Measurements from ENCODE around the gene SNX19.

GRCh38 chr11:130894322-130895025, 21.8 kb downstream of the SNX19 start:
- peak; percentile 96 for TF ChIP-seq CTCF (IDR thresholded peaks at IDR 0.05)
- no peak for TF ChIP-seq EZH2phosphoT487 (IDR thresholded peaks at IDR 0.05)
- TF ChIP-seq EZH2 (IDR thresholded peaks at IDR 0.05), result no peak

All from neural progenitor cell (in vitro differentiated cells).